Omental fat pad (tissue), 4 donors: ENCODE measurements around the gene RPS15A. TPM values are rescaled to one million over a fixed set of nuclear protein-coding genes. Genes with fewer than 3 reads are reported as not detected.

Experiments
- ATAC-seq: fragments of 150-250 bp; one replicate; pipeline ENCODE4 v1.9.1; 2016; ENCODE audit warnings: mild to moderate bottlenecking, moderate library complexity; ENCODE audit not compliant: low FRiP score
- DNase-seq: peaks from one replicate; pipeline ENCODE4 v3.0.0-alpha.2; 2019; ENCODE audit warnings: low spot score
- CTCF ChIP-seq, 3 donors: fragments of 450-650 bp; IDR thresholded peaks; one replicate each; pipeline ENCODE4 v1.5.1; 2016 to 2017; ENCODE audit warnings: antibody characterized with exemption in 3 of 3, mild to moderate bottlenecking in 3 of 3, moderate library complexity in 2 of 3
- total RNA-seq, 4 donors: library from RNA; depleted of rRNA; stranded (reverse); fragments of >200 nt; gene quantifications; one replicate each; pipeline ENCODE4 v1.1.0, GENCODE V29; 2016

The RPS15A gene
- total RNA-seq: 1,000 to 10,000 TPM; 1,581 to 2,943 (median 2,001) TPM

- TF ChIP-seq CTCF (IDR thresholded peaks at IDR 0.05): no peak
- peak; percentile 97 for ATAC-seq
- peak; percentile 71 for DNase-seq
Measured at GRCh38 chr16:18789850-18790706, at the start of gene RPS15A. Gene RPS15A (minus strand): TSS chr16:18790334. CDS start chr16:18789113, 1,221 bp downstream.

GRCh38 chr16:18839555-18839954 is 49.4 kb upstream of the RPS15A start:
- DNase-seq (no peak), ATAC-seq (peak; percentile 71)
- TF ChIP-seq CTCF (IDR thresholded peaks at IDR 0.05): no peak

GRCh38 chr16:18836702-18837101 is 46.6 kb upstream of the RPS15A start:
- ATAC-seq (no peak), DNase-seq (no peak)
- no peak for TF ChIP-seq CTCF (IDR thresholded peaks at IDR 0.05)

GRCh38 chr16:18834864-18835263 is 44.7 kb upstream of the RPS15A start:
- TF ChIP-seq CTCF (IDR thresholded peaks at IDR 0.05): no peak
- no peak for ATAC-seq

GRCh38 chr16:18833707-18834505 is 43.8 kb upstream of the RPS15A start:
- TF ChIP-seq CTCF (IDR thresholded peaks at IDR 0.05): no peak
- ATAC-seq (no peak), DNase-seq (no peak)

More at GRCh38 chr16:18834864-18835263, 44.7 kb upstream of the RPS15A start:
- no peak for DNase-seq

GRCh38 chr16:18832613-18833012 is 42.5 kb upstream of the RPS15A start:
- TF ChIP-seq CTCF (IDR thresholded peaks at IDR 0.05): no peak
- DNase-seq (no peak), ATAC-seq (no peak)
